ENCODE measurements around the gene SYP.
"Not testable (repeated sequence)": the region's sequence is repeated elsewhere in the genome, so short reads cannot be mapped to it uniquely, and the experiment has no call there.

SYP gene

GRCh38 chrX:49162620-49163019 lies 37.4 kb downstream of the SYP start, which contains the start of gene MAGIX:
MAGIX (plus strand) TSS chrX:49162758; CDS start chrX:49162890, 132 bp downstream.
- Mint-ChIP-seq H3K4me1 (peaks cover 14% of the 10 kb centered on the region), H3K27me3 (no peaks in the 10 kb centered on the region), H3K9me3 (no peaks in the 10 kb centered on the region), H3K4me3 (peak within 1 kb of the TSS; percentile 85), H3K27ac (peak within 1 kb of the TSS; percentile 71), H3K36me3 (no peaks in the 10 kb centered on the region)
- ATAC-seq (ENCODE audit: low read depth): no peak
- DNase-seq (ENCODE audit: low spot score in 2 of 2): no peak

- no peak overlapping the region for H3K4me3 Mint-ChIP-seq
- no peak overlapping the region for H3K27ac Mint-ChIP-seq
- DNase-seq (ENCODE audit: low spot score in 2 of 2) (no peak), ATAC-seq (ENCODE audit: low read depth) (no peak)
- H3K4me1 Mint-ChIP-seq: peaks cover 8% of the 10 kb centered on the region
- no peaks in the 10 kb centered on the region for H3K9me3 Mint-ChIP-seq
- no peaks in the 10 kb centered on the region for H3K27me3 Mint-ChIP-seq
- no peaks in the 10 kb centered on the region for H3K36me3 Mint-ChIP-seq
These were observed 38.4 kb downstream of the SYP start for GRCh38 chrX:49161632-49162031.

GRCh38 chrX:49160908-49161307 lies 39.1 kb downstream of the SYP start:
- H3K4me1 Mint-ChIP-seq: peaks cover 6% of the 10 kb centered on the region
- H3K36me3 Mint-ChIP-seq: no peaks in the 10 kb centered on the region
- no peaks in the 10 kb centered on the region for H3K9me3 Mint-ChIP-seq
- H3K4me3 Mint-ChIP-seq: no peak overlapping the region
- no peak overlapping the region for H3K27ac Mint-ChIP-seq
- ATAC-seq (ENCODE audit: low read depth): no peak
- H3K27me3 Mint-ChIP-seq: no peaks in the 10 kb centered on the region
- DNase-seq (ENCODE audit: low spot score in 2 of 2): no peak

- H3K27ac Mint-ChIP-seq: no peak overlapping the region
- H3K36me3 Mint-ChIP-seq: no peaks in the 10 kb centered on the region
- peak overlapping the region; percentile 14 for H3K4me3 Mint-ChIP-seq
- H3K4me1 Mint-ChIP-seq: peaks cover 8% of the 10 kb centered on the region
- H3K9me3 Mint-ChIP-seq: no peaks in the 10 kb centered on the region
- ATAC-seq (ENCODE audit: low read depth) (no peak), DNase-seq (ENCODE audit: low spot score in 2 of 2) (no peak)
- H3K27me3 Mint-ChIP-seq: no peaks in the 10 kb centered on the region
These were observed 42.8 kb downstream of the SYP start for GRCh38 chrX:49157194-49157593.

- Mint-ChIP-seq H3K4me3 (peak overlapping the region; percentile 96), H3K4me1 (peaks cover 8% of the 10 kb centered on the region), H3K27ac (peak overlapping the region; percentile 94), H3K9me3 (no peaks in the 10 kb centered on the region), H3K27me3 (no peaks in the 10 kb centered on the region), H3K36me3 (no peaks in the 10 kb centered on the region)
- ATAC-seq (ENCODE audit: low read depth) (peak; percentile 93), DNase-seq (ENCODE audit: low spot score in 2 of 2) (peak; percentile 75 to 79)
These were observed 43.8 kb downstream of the SYP start for GRCh38 chrX:49155900-49156837.

- Mint-ChIP-seq H3K27me3 (no peaks in the 10 kb centered on the region), H3K4me3 (peak overlapping the region; percentile 96), H3K9me3 (no peaks in the 10 kb centered on the region), H3K27ac (peak overlapping the region; percentile 94), H3K4me1 (peaks cover 8% of the 10 kb centered on the region), H3K36me3 (no peaks in the 10 kb centered on the region)
- DNase-seq (ENCODE audit: low spot score in 2 of 2): no peak
- no peak for ATAC-seq (ENCODE audit: low read depth)
These were observed 44.6 kb downstream of the SYP start for GRCh38 chrX:49155243-49155899.

GRCh38 chrX:49153467-49153866 lies 46.5 kb downstream of the SYP start:
- Mint-ChIP-seq H3K4me3 (no peak overlapping the region), H3K27ac (no peak overlapping the region), H3K9me3 (no peaks in the 10 kb centered on the region), H3K27me3 (no peaks in the 10 kb centered on the region), H3K4me1 (peaks cover 8% of the 10 kb centered on the region), H3K36me3 (no peaks in the 10 kb centered on the region)
- DNase-seq (ENCODE audit: low spot score in 2 of 2) (no peak), ATAC-seq (ENCODE audit: low read depth) (no peak)

GRCh38 chrX:49149291-49149690 lies 50.7 kb downstream of the SYP start:
- H3K27ac Mint-ChIP-seq: not testable (repeated sequence)

GRCh38 chrX:49148390-49149100 lies 51.4 kb downstream of the SYP start:
- H3K4me1 Mint-ChIP-seq; H3K9me3 Mint-ChIP-seq; H3K27me3 Mint-ChIP-seq; H3K4me3 Mint-ChIP-seq; ATAC-seq (ENCODE audit: low read depth); H3K27ac Mint-ChIP-seq; DNase-seq (ENCODE audit: low spot score in 2 of 2); H3K36me3 Mint-ChIP-seq: not testable (repeated sequence)

More at GRCh38 chrX:49149291-49149690, 50.7 kb downstream of the SYP start:
- not testable (repeated sequence) for H3K36me3 Mint-ChIP-seq; H3K27me3 Mint-ChIP-seq; ATAC-seq (ENCODE audit: low read depth); H3K4me1 Mint-ChIP-seq; H3K9me3 Mint-ChIP-seq; H3K4me3 Mint-ChIP-seq; DNase-seq (ENCODE audit: low spot score in 2 of 2)

GRCh38 chrX:49147936-49148335 lies 52.1 kb downstream of the SYP start:
- ATAC-seq (ENCODE audit: low read depth) (no peak), DNase-seq (ENCODE audit: low spot score in 2 of 2) (no peak)
- Mint-ChIP-seq H3K4me1 (no peaks in the 10 kb centered on the region), H3K4me3 (no peak overlapping the region), H3K27ac (no peak overlapping the region), H3K9me3 (no peaks in the 10 kb centered on the region), H3K36me3 (peaks cover 5% of the 10 kb centered on the region), H3K27me3 (no peaks in the 10 kb centered on the region)

- Mint-ChIP-seq H3K36me3 (peaks cover 5% of the 10 kb centered on the region), H3K4me3 (no peak overlapping the region), H3K9me3 (no peaks in the 10 kb centered on the region), H3K27ac (no peak overlapping the region), H3K4me1 (no peaks in the 10 kb centered on the region), H3K27me3 (no peaks in the 10 kb centered on the region)
- DNase-seq (ENCODE audit: low spot score in 2 of 2) (no peak), ATAC-seq (ENCODE audit: low read depth) (no peak)
These were observed 52.7 kb downstream of the SYP start for GRCh38 chrX:49147282-49147681.

- not testable (repeated sequence) for H3K27me3 Mint-ChIP-seq; H3K9me3 Mint-ChIP-seq; H3K4me1 Mint-ChIP-seq; H3K4me3 Mint-ChIP-seq; H3K27ac Mint-ChIP-seq; ATAC-seq (ENCODE audit: low read depth); H3K36me3 Mint-ChIP-seq; DNase-seq (ENCODE audit: low spot score in 2 of 2)
These were observed 56.8 kb downstream of the SYP start for GRCh38 chrX:49143154-49143553.

GRCh38 chrX:49142264-49142663 lies 57.7 kb downstream of the SYP start:
- DNase-seq (ENCODE audit: low spot score in 2 of 2); H3K27me3 Mint-ChIP-seq; H3K27ac Mint-ChIP-seq; H3K4me1 Mint-ChIP-seq; H3K4me3 Mint-ChIP-seq; H3K36me3 Mint-ChIP-seq; H3K9me3 Mint-ChIP-seq; ATAC-seq (ENCODE audit: low read depth): not testable (repeated sequence)

- Mint-ChIP-seq H3K27me3 (no peaks in the 10 kb centered on the region), H3K36me3 (peaks cover 10% of the 10 kb centered on the region), H3K9me3 (no peaks in the 10 kb centered on the region), H3K27ac (no peak overlapping the region), H3K4me3 (no peak overlapping the region), H3K4me1 (no peaks in the 10 kb centered on the region)
- no peak for ATAC-seq (ENCODE audit: low read depth)
- DNase-seq (ENCODE audit: low spot score in 2 of 2): no peak
These were observed 60.3 kb downstream of the SYP start for GRCh38 chrX:49139713-49140112.

Measured in memory B cell (primary cell).